HL-60/S4 treated with phorbol 12-myristate 13-acetate at 8.2 ng/mL for 4 days and 3 days (cell line): ENCODE results near the gene MMP21.

ENCODE experiments used
- in situ Hi-C: fragments of 300-500 bp; cut with MboI; formaldehyde crosslinking; loops from 2 replicates; pipeline ENCODE4 v1.15.0; 2022; ENCODE audit warnings: low sequenced_read_pairs

The MMP21 gene

DNA sequence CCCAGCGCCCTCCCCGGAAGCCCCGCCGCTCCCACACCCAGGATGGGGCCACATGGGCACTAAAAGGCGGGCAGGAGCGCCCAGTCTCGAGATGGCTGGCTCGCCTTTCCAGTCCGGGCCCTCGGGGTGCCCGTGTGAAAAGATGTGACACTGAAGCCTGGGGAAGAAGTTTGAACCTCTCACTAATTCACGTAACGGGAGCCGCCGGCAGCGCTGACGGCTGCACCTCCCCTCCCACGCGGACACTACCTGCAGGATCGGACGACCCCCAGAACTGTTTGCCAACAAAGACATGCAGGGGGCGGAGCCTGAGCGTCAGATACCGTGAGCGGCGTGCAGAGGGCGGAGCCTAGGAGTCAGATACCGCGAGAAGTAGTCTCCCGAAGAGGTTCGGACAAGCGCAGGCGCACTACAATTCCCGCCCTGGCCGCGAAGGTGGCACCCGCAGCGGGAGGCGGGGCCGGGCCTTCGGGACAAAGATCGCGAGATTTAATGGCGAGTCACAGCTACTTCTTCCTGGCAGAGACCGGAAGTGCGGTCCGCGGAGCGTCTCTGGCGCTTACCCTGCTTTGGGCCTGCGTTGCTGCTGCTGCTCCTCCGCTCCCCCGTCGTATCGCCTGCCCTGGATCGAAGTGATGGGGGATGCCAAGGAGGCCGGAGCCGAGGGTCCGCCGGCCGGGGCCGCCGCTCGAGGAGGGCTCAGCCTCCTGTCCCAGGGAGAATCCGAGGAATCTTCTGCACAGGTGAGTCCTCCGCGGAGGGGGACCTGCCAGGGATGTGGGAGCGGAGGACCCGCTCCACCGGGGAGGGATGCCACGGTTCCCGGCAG is 56.2 kb downstream of the MMP21 start, which contains the start of gene EDRF1:
EDRF1 (plus strand) TSS at position 537 of the 829 bp plus-strand sequence; CDS start at position 636, 99 bp downstream.
- in situ Hi-C loops: no loop called here
